SKM-1 treated with dmso at 0.1 percent for 144 hours (cell line): Measurements from ENCODE around the gene KRTAP25-1.

Experiments
- DNase-seq: peaks from one replicate; lab custom pipeline; 2025; ENCODE audit not compliant: unreplicated experiment; lab: John Stamatoyannopoulos, UW

KRTAP25-1 gene

DNA sequence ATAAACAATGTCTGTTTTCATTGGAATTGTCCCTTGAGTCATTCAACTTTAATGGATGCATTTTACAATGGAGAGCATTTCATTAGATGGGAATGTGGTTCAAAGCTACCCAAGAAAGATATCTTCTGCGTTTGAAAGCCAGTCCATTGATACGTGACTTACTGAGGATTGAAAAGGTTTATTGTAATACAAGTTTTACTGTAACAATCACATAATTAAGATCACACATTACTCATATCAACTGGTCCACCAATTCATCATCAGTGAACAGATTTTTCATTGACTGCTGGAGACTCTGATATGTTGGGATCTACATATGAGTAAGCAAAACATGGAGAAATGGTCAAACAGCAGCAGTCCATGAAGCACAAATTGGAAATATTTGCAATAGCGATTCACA, 39.4 kb downstream of the KRTAP25-1 start:
- DNase-seq: no peak

DNA sequence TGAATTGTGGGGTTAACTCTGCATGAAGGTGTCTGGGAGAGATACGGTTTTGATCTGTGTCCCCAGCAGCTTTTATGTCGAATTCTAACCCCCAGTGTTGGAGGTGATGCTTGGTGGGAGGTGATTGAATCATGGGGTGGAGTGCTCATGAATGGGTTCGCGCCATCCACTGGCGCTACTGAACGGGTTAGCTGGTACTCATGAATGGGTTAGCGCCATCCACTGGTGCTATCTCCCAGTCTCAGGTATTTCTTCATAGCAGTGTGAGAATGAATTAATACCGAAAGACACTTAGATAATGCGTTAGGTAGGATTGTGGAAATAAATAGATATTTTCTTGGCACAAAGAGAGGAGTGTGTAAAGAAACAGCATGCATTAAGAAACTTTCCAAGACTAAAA, 40.5 kb downstream of the KRTAP25-1 start:
- no peak for DNase-seq

DNA sequence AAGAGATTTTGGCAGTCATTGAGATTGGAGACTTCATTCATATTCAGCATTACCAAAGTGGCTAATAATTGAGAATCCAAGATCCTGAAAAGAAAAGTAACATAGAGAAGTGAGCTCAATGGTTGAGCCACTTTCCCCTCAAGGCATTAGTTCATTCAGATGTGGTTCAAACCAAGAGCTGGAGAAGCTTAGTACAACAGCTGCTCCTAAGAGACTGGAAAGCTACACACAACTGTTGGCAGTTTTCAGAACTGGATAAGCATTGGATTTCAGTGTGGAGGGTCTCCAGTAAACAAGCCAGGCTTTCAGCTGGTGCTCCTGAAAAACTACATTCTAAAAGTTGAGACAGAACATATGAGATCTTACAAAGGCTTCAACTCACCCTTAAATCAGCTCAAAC, 44.3 kb downstream of the KRTAP25-1 start:
- DNase-seq: no peak

DNA sequence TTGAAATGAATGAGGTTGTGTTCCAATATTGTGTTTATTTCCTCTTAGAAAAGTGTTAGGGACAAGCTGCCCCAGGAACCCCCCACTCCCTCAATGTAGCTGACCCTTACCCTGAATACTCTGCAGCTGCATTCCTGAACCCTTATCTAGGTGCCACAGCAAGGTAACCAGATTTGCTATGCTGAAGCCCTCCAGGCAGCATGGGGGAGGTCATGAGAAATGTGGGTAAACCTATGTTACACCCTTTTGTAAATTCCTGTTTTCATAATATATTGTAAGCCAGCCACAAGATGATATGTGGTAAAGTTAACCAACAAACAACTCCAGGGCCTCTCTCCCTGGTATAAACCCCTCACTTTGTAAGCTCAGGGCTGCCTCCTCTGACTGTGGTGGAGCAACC, 45.6 kb downstream of the KRTAP25-1 start:
- DNase-seq: no peak

DNA sequence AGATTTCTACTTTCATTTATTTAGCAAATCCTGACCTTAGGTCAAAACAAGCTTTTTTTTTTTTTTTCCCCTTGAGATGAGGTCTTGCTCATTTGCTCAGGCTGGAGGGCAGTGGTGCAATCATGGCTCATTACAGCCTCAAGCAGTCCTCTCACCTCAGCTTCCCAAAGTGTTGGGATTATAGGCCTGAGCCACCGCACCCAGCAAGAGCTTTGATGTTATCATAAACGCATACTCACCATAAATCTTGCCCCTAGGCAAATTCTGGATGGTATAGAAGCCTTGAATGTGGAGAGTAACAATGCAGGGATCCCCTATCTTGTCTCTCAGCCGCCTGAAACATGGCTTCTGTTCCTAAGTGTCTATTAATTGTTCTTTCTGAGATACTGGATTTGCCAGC, 48.7 kb downstream of the KRTAP25-1 start:
- no peak for DNase-seq
